K562 (cell line): ENCODE measurements around the gene CNN3. TPM values are rescaled to one million over a fixed set of nuclear protein-coding genes. Genes with fewer than 3 reads are reported as not detected.

Experiments
- BRF2 ChIP-seq: IDR thresholded peaks from 3 replicates; pipeline ENCODE4 v1.6.1; 2011; ENCODE audit warnings: borderline replicate concordance, mild to moderate bottlenecking; ENCODE audit not compliant: insufficient read length, insufficient read depth
- HIVEP1 ChIP-seq: fragments of 250-450 bp; sonication (Bioruptor Pico); IDR thresholded peaks from 2 replicates; pipeline ENCODE4 v1.4.0; 2020; ENCODE audit warnings: mild to moderate bottlenecking
- HNRNPUL1 ChIP-seq: fragments of 200-400 bp; formaldehyde crosslinking; IDR thresholded peaks from 2 replicates; pipeline ENCODE4 v1.6.1; 2017; ENCODE audit warnings: low read length
- MGA ChIP-seq: fragments of 450-650 bp; IDR thresholded peaks from 2 replicates; pipeline ENCODE4 v1.6.1; 2016; ENCODE audit warnings: mild to moderate bottlenecking, moderate library complexity
- SMARCB1 ChIP-seq: IDR thresholded peaks from 2 replicates; pipeline ENCODE4 v1.6.1; 2011; ENCODE audit warnings: improper control_type of control experiment, low read depth; ENCODE audit not compliant: insufficient read length
- ZBTB9 ChIP-seq: fragments of 450-650 bp; formaldehyde crosslinking; IDR thresholded peaks from 2 replicates; pipeline ENCODE4 v1.4.0; 2020; ENCODE audit warnings: mild to moderate bottlenecking, moderate library complexity
- ZNF347 ChIP-seq: fragments of 450-650 bp; formaldehyde crosslinking; IDR thresholded peaks from 2 replicates; pipeline ENCODE4 v1.4.0; 2020; ENCODE audit warnings: low read depth, mild to moderate bottlenecking, moderate library complexity
- polyA plus RNA-seq, 8 experiments: library from polyadenylated mRNA; depleted of rRNA in 4 of 8; stranded (reverse) in 5 of 8; unstranded in 3 of 8; fragments of >200 nt; fragmentation: Nextera tagmentation in 2 of 8; fragmentation: Illumina TruSeq in 1 of 8; extraction: Ambion mirVana in 2 of 8; extraction: Trizol in 1 of 8; gene quantifications; 2 replicates each; pipeline versions ENCODE4 v1.2.1 to v1.2.3, GENCODE V29; 2011 to 2014; ENCODE audit warnings: inconsistent platforms in 1 of 8, missing spikeins in 1 of 8
- total RNA-seq, 7 experiments: library from RNA; depleted of rRNA in 6 of 7; stranded (reverse); fragments of >200 nt in 6 of 7; fragmentation: Illumina TruSeq in 2 of 7; extraction: Trizol in 2 of 7; gene quantifications; 2 replicates each; pipeline versions ENCODE4 v1.2.1 to v1.2.3, GENCODE V29; 2011 to 2021; ENCODE audit warnings: low replicate concordance in 1 of 7

CNN3 gene
- total and polyA plus RNA-seq, 9 of the 15 experiments (the other 6 are each of a cell fraction or from before 2014, with no cell fraction given): 0.06 to 0.62 (median 0.18) TPM; not detected in 4

- TF ChIP-seq MGA (no peak), HNRNPUL1 (no peak), ZBTB9 (CRISPR knock-in tag) (no peak), BRF2 (no peak), ZNF347 (CRISPR knock-in tag) (no peak), HIVEP1 (no peak), SMARCB1 (no peak)
Observed at GRCh38 chr1:94917251-94917650, 9.7 kb downstream of the CNN3 start (continued).
